Measurements from ENCODE around the gene RIMBP2. TPM values are rescaled to one million over a fixed set of nuclear protein-coding genes. Genes with fewer than 3 reads are reported as not detected.

The RIMBP2 gene
- total RNA-seq, 1 experiment from 2014 or later: 0.95 TPM

DNA sequence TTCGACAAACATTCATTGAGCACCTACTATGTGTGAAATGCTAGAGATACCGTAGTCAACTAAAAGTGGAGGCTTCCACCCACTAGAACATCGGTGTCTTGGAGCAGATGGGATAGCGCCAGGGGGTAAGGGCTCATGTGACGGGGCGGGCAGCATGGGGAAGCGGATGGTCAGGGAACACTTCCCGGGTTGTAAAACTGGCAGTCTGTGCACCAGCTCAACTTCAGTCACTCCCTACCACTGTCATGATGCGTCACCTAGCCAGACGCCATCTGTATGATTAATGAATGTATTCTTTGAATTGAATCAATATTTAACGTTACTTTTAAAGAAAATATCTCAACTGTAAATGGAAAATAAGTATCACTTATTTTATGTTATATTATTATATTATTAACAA is 284.9 kb downstream of the RIMBP2 start:
- intact Hi-C loops (cut with micrococcal nuclease; ENCODE audit: unreplicated experiment): no loop called here
- no peaks in the 10 kb centered on the region for H3K4me1 ChIP-seq (ENCODE audit: insufficient read depth, low read length, poor library complexity, severe bottlenecking)
- no peaks in the 10 kb centered on the region for H3K36me3 ChIP-seq (ENCODE audit: insufficient read depth, low read length, poor library complexity, severe bottlenecking)
- H3K27me3 ChIP-seq (replicated peaks; ENCODE audit: insufficient read depth, low read depth, low read length, poor library complexity): no peaks in the 10 kb centered on the region
- H3K9me3 ChIP-seq (ENCODE audit: low read depth, low read length, poor library complexity, severe bottlenecking): no peaks in the 10 kb centered on the region
- no peak for DNase-seq (ENCODE audit: low spot score)
- no peak for TF ChIP-seq EZH2 (IDR thresholded peaks at IDR 0.05; ENCODE audit: borderline replicate concordance, low read depth, low read length, poor library complexity, severe bottlenecking)
- TF ChIP-seq, protein P1, sequence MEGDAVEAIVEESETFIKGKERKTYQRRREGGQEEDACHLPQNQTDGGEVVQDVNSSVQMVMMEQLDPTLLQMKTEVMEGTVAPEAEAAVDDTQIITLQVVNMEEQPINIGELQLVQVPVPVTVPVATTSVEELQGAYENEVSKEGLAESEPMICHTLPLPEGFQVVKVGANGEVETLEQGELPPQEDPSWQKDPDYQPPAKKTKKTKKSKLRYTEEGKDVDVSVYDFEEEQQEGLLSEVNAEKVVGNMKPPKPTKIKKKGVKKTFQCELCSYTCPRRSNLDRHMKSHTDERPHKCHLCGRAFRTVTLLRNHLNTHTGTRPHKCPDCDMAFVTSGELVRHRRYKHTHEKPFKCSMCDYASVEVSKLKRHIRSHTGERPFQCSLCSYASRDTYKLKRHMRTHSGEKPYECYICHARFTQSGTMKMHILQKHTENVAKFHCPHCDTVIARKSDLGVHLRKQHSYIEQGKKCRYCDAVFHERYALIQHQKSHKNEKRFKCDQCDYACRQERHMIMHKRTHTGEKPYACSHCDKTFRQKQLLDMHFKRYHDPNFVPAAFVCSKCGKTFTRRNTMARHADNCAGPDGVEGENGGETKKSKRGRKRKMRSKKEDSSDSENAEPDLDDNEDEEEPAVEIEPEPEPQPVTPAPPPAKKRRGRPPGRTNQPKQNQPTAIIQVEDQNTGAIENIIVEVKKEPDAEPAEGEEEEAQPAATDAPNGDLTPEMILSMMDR (conservative IDR thresholded peaks at IDR 0.05; ENCODE audit: low read depth, low read length): no peak
- CTCF ChIA-PET: no interaction called here
- POLR2A ChIA-PET (ENCODE audit: low non-redundant PET): no interaction called here
- H3K27ac ChIP-seq (ENCODE audit: low read depth, low read length, poor library complexity, severe bottlenecking): no peak overlapping the region
- no peak overlapping the region for H3K4me3 ChIP-seq (ENCODE audit: low read depth, low read length, poor library complexity, severe bottlenecking)
- BruUV-seq (replicated peaks): no TSS peak

DNA sequence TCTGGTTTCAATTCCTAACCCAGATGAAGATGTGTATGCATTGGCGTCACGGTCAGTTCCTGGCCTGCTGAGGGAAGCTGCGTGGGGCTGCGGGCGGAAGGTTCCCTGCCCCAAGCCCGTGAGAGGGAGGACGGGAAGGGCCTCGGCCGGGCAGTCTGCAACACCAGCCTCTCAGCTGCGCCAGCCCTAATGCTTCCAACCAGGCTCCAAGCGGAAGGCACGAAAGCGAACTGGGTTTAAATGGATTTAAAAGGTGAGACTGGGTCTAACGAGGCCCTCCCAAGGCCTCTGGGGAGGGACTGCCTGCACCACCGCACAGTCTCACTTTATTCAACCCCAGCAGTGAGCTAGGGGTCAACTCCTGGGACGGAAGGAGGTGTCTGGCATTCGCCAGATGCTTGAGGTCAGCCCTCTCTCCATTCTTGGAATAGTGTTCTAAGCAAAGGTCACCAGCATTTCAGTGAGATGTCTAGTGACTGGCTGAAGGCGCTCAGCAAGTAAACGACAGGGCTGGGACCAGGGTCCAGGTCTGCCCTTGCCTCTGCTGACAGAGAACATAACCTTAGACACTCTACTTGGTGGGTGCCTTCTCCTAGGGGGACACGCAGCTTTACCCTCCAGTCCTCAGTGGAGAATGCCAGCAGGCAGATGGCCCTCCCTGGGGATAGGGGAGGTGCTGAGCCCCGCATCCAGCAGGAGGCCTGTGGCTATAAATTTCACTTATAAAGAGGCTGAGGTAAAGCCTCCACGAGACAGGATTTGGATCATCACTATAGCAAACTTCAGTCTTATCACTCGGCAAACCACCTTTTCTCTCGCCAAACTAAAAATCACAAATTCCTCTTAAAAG is 286.2 kb downstream of the RIMBP2 start:
- ChIA-PET CTCF (no interaction called here), POLR2A (ENCODE audit: low non-redundant PET) (no interaction called here)
- H3K27me3 ChIP-seq (replicated peaks; ENCODE audit: insufficient read depth, low read depth, low read length, poor library complexity): no peaks in the 10 kb centered on the region
- BruUV-seq (replicated peaks): no TSS peak
- H3K27ac ChIP-seq (ENCODE audit: low read depth, low read length, poor library complexity, severe bottlenecking): no peak overlapping the region
- no peaks in the 10 kb centered on the region for H3K9me3 ChIP-seq (ENCODE audit: low read depth, low read length, poor library complexity, severe bottlenecking)
- no peaks in the 10 kb centered on the region for H3K36me3 ChIP-seq (ENCODE audit: insufficient read depth, low read length, poor library complexity, severe bottlenecking)
- no peaks in the 10 kb centered on the region for H3K4me1 ChIP-seq (ENCODE audit: insufficient read depth, low read length, poor library complexity, severe bottlenecking)
- H3K4me3 ChIP-seq (ENCODE audit: low read depth, low read length, poor library complexity, severe bottlenecking): no peak overlapping the region
- intact Hi-C loops (cut with micrococcal nuclease; ENCODE audit: unreplicated experiment): no loop called here
- TF ChIP-seq EZH2 (IDR thresholded peaks at IDR 0.05; ENCODE audit: borderline replicate concordance, low read depth, low read length, poor library complexity, severe bottlenecking): no peak
- TF ChIP-seq, protein P1 (conservative IDR thresholded peaks at IDR 0.05; ENCODE audit: low read depth, low read length): no peak
- no peak for DNase-seq (ENCODE audit: low spot score)

DNA sequence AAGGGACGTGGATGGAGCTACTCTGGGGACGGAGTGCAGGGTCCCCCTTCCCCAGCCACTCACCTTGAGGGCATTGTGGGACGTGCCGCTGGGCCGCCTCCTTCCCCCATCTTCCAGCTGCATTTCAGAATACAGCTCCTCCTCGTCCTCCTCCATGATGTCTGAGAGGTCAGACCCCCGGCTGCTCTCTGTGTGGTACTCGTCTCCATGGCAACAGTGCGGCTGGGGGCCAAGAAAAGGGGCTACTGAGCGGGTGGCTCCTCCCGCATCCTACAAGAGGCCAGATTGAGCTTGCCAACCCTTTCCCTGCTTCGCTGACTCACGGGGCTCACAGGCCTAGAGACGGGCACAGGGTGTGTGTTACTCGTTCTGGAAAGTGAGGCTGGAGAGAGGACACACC is 288.0 kb downstream of the RIMBP2 start:
- TF ChIP-seq, protein P1 (conservative IDR thresholded peaks at IDR 0.05; ENCODE audit: low read depth, low read length): no peak
- TF ChIP-seq EZH2 (IDR thresholded peaks at IDR 0.05; ENCODE audit: borderline replicate concordance, low read depth, low read length, poor library complexity, severe bottlenecking): no peak
- ChIA-PET POLR2A (ENCODE audit: low non-redundant PET) (no interaction called here), CTCF (no interaction called here)
- no peak for DNase-seq (ENCODE audit: low spot score)
- H3K36me3 ChIP-seq (ENCODE audit: insufficient read depth, low read length, poor library complexity, severe bottlenecking): no peaks in the 10 kb centered on the region
- peaks cover 5% of the 10 kb centered on the region for H3K27me3 ChIP-seq (replicated peaks; ENCODE audit: insufficient read depth, low read depth, low read length, poor library complexity)
- H3K27ac ChIP-seq (ENCODE audit: low read depth, low read length, poor library complexity, severe bottlenecking): no peak overlapping the region
- BruUV-seq (replicated peaks): no TSS peak
- H3K4me1 ChIP-seq (ENCODE audit: insufficient read depth, low read length, poor library complexity, severe bottlenecking): no peaks in the 10 kb centered on the region
- intact Hi-C loops (cut with micrococcal nuclease; ENCODE audit: unreplicated experiment): no loop called here
- no peak overlapping the region for H3K4me3 ChIP-seq (ENCODE audit: low read depth, low read length, poor library complexity, severe bottlenecking)
- no peaks in the 10 kb centered on the region for H3K9me3 ChIP-seq (ENCODE audit: low read depth, low read length, poor library complexity, severe bottlenecking)
